DOHH2 (cell line): ENCODE measurements around the gene SLC2A11.

Experiments
- H3F3A ChIP-seq: fragments of 200-600 bp; sonication (generic), shearing (Covaris generic); 2 replicates; pipeline ENCODE4 v1.6.0; 2016; ENCODE audit warnings: antibody characterized with exemption, mild to moderate bottlenecking; ENCODE audit not compliant: control insufficient read depth, insufficient read depth
- H3K27ac ChIP-seq: fragments of 200-600 bp; sonication (generic); 2 replicates; pipeline ENCODE4 v1.5.1; 2014; ENCODE audit warnings: low read depth, mild to moderate bottlenecking, low read length, moderate library complexity
- H3K27me3 ChIP-seq: fragments of 200-600 bp; sonication (generic); 2 replicates; pipeline ENCODE4 v1.6.1; 2014; ENCODE audit warnings: mild to moderate bottlenecking, low read length, mixed read lengths; ENCODE audit not compliant: control insufficient read depth
- H3K36me3 ChIP-seq: fragments of 200-600 bp; sonication (generic); 2 replicates; pipeline ENCODE4 v1.6.1; 2014; ENCODE audit warnings: mild to moderate bottlenecking, low read length, moderate library complexity, mixed read lengths; ENCODE audit not compliant: control insufficient read depth
- H3K4me1 ChIP-seq: fragments of 200-600 bp; sonication (generic); 2 replicates; pipeline ENCODE4 v1.6.1; 2014; ENCODE audit warnings: mild to moderate bottlenecking, low read length, mixed read lengths; ENCODE audit not compliant: control insufficient read depth
- H3K4me2 ChIP-seq: fragments of 200-600 bp; sonication (generic); 2 replicates; pipeline ENCODE4 v1.6.0; 2014; ENCODE audit warnings: mild to moderate bottlenecking, low read length, moderate library complexity
- H3K4me3 ChIP-seq: fragments of 200-600 bp; sonication (generic); 2 replicates; pipeline ENCODE4 v1.5.1; 2014; ENCODE audit warnings: mild to moderate bottlenecking, low read length, mixed read lengths
- H3K79me2 ChIP-seq: fragments of 200-600 bp; sonication (generic); 2 replicates; pipeline ENCODE4 v1.6.1; 2014; ENCODE audit warnings: mild to moderate bottlenecking, low read length, mixed read lengths; ENCODE audit not compliant: control insufficient read depth
- H3K9me2 ChIP-seq: fragments of 200-600 bp; sonication (generic); replicated peaks from 2 replicates; pipeline ENCODE4 v1.6.1; 2014; ENCODE audit warnings: mild to moderate bottlenecking, low read length, mixed read lengths; ENCODE audit not compliant: control insufficient read depth
- H3K9me3 ChIP-seq: fragments of 200-600 bp; sonication (generic); 2 replicates; pipeline ENCODE4 v1.6.1; 2014; ENCODE audit warnings: antibody characterized with exemption, low read length, mixed read lengths; ENCODE audit not compliant: control insufficient read depth, insufficient read depth
- H4K20me1 ChIP-seq: fragments of 200-600 bp; sonication (generic); 2 replicates; pipeline ENCODE4 v1.6.0; 2014; ENCODE audit warnings: low read depth, mild to moderate bottlenecking, antibody characterized with exemption, low read length, moderate library complexity; ENCODE audit not compliant: control insufficient read depth, insufficient read depth
- EZH2phosphoT487 ChIP-seq: fragments of 200-600 bp; sonication (generic); IDR thresholded peaks from 2 replicates; pipeline ENCODE4 v1.6.1; 2017; ENCODE audit warnings: borderline replicate concordance, mild to moderate bottlenecking, antibody characterized with exemption, low read length, moderate library complexity, mixed read lengths
- TF ChIP-seq, protein P1 (sequence below): fragments of 200-600 bp; sonication (generic); IDR thresholded peaks from one replicate; pipeline ENCODE4 v1.5.1; 2014; ENCODE audit warnings: antibody characterized with exemption, mild to moderate bottlenecking, low read depth, low read length; ENCODE audit not compliant: poor library complexity, severe bottlenecking

SLC2A11 gene

DNA sequence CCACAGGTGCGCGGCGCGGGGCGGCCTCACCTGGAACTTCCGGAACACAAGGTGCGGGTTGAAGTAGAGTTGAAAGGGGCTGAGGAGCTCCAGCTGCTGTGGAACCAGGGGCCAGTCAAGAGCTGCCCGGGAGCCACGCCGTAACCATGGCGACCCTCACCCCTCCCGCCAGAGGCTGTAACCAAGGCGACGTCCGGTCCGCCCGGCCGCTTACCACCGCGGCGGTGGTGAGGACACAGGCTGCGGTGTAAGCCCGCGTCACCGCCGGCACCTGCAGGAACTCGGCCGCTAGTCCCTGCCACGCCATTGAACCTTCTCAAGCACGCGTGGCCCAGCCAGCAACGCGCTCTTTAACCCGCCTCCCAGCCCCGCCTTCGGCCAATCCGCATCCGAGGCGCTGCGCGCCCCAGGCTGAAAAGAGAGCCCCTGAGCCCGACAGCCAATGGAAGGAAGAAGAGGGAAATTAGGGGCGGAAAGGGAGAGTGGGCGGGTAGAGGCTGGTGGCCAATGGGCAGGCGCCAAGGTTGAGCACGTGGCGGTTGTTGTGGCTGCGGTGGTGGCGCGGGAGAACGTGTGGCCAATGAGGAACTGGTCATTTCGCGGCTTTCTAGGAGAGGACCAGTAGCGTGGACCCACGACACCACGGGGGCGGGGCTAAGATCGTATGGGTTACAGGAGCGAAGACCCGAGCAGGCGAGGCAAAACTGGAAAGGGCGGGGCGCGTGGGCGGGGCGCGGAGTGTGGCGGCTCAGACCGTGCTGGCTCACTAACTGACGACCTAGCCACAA is 18.8 kb upstream of the SLC2A11 start, which contains the start of gene DERL3:
Gene DERL3 (minus strand): TSS at position 326 of the 788 bp plus-strand sequence. CDS start 19 bp downstream, at position 307.
- H4K20me1 ChIP-seq: no peaks in the 10 kb centered on the region
- peak within 1 kb of the TSS; percentile 91 for H3K27ac ChIP-seq
- peak within 1 kb of the TSS; percentile 93 for H3K4me2 ChIP-seq
- peaks cover 8% of the 10 kb centered on the region for H3F3A ChIP-seq
- peaks cover 33% of the 10 kb centered on the region for H3K79me2 ChIP-seq
- peaks cover 86% of the 10 kb centered on the region for H3K4me1 ChIP-seq
- H3K27me3 ChIP-seq: no peaks in the 10 kb centered on the region
- H3K9me2 ChIP-seq: no peaks in the 10 kb centered on the region
- peak within 1 kb of the TSS; percentile 79 for H3K4me3 ChIP-seq
- peaks cover 43% of the 10 kb centered on the region for H3K36me3 ChIP-seq
- H3K9me3 ChIP-seq: no peaks in the 10 kb centered on the region
- TF ChIP-seq, protein P1, sequence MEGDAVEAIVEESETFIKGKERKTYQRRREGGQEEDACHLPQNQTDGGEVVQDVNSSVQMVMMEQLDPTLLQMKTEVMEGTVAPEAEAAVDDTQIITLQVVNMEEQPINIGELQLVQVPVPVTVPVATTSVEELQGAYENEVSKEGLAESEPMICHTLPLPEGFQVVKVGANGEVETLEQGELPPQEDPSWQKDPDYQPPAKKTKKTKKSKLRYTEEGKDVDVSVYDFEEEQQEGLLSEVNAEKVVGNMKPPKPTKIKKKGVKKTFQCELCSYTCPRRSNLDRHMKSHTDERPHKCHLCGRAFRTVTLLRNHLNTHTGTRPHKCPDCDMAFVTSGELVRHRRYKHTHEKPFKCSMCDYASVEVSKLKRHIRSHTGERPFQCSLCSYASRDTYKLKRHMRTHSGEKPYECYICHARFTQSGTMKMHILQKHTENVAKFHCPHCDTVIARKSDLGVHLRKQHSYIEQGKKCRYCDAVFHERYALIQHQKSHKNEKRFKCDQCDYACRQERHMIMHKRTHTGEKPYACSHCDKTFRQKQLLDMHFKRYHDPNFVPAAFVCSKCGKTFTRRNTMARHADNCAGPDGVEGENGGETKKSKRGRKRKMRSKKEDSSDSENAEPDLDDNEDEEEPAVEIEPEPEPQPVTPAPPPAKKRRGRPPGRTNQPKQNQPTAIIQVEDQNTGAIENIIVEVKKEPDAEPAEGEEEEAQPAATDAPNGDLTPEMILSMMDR: no peak
- no peak for TF ChIP-seq EZH2phosphoT487

DNA sequence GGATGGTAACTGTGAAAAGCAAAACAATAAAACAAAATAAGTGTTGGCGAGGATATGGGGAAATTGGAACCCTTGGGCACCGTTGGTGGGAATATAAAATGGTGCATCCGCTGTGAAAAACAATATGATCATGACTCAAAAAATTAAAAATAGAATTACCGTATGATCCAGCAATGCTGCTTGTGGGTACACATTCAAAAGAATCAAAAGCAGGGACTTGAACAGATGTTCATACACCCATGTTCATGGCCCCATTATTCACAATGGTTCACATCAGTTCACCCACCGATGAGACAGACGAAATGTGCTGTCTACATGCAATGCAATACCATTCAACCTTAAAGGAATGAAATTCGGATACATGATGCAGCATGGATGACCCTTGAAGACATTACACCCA is 17.6 kb upstream of the SLC2A11 start:
- Histone ChIP-seq H3K27me3 (no peaks in the 10 kb centered on the region), H3K4me3 (peak overlapping the region; percentile 74), H3K36me3 (peaks cover 32% of the 10 kb centered on the region), H3K27ac (peak overlapping the region; percentile 91), H3K9me2 (no peaks in the 10 kb centered on the region), H3K9me3 (no peaks in the 10 kb centered on the region), H3K79me2 (peaks cover 33% of the 10 kb centered on the region), H3F3A (peaks cover 13% of the 10 kb centered on the region), H4K20me1 (no peaks in the 10 kb centered on the region), H3K4me2 (peak overlapping the region; percentile 93), H3K4me1 (peaks cover 90% of the 10 kb centered on the region)
- no peak for TF ChIP-seq EZH2phosphoT487
- TF ChIP-seq, protein P1: no peak

DNA sequence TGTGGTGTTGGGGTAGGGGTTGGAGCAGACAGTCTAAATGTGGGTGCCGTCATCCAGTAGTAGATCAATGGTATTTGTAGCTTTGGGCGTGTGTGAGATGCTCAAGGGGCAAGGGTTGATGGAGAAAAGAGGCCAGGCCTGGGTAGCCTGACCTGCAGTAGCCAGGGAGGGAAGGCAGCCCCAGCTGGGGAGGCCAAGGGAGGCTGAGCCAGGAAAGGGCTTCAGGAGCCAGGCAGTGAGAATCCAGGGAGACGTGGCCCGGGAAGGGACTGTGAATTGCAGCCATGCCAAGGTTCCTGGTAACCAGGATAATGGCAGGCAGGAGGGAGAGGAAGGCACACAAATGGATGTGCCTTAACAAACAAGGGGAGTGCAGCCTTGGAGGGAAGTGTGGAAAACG is 16.4 kb upstream of the SLC2A11 start:
- TF ChIP-seq, protein P1: no peak
- TF ChIP-seq EZH2phosphoT487: no peak
- H3K27ac ChIP-seq: no peak overlapping the region
- H3K79me2 ChIP-seq: peaks cover 20% of the 10 kb centered on the region
- H3K4me1 ChIP-seq: peaks cover 90% of the 10 kb centered on the region
- H3K9me3 ChIP-seq: no peaks in the 10 kb centered on the region
- H3K27me3 ChIP-seq: no peaks in the 10 kb centered on the region
- peaks cover 20% of the 10 kb centered on the region for H3K36me3 ChIP-seq
- H4K20me1 ChIP-seq: no peaks in the 10 kb centered on the region
- no peak overlapping the region for H3K4me3 ChIP-seq
- H3K4me2 ChIP-seq: no peak overlapping the region
- H3K9me2 ChIP-seq: no peaks in the 10 kb centered on the region
- H3F3A ChIP-seq: peaks cover 15% of the 10 kb centered on the region
